Measurements from ENCODE around the gene GMCL2.

Gene GMCL2

DNA sequence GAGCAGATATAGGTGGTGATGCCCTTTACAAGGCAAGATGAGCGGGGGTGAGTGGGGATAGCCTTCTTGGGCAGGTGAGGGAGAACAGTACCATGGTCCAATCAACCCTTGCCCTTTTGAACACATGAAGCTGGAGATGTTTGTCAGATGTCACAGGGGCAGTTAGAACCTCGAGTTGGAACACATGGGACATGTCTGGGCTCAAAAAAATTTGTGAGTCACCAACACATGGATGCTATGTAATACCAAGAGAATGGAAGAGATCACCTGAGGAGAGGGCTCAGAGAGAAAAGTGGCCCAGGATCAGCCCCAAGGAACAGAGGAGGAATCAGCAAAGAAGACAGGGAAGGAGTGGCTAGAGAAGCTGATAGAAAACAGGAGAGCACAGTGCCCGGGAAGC is 40.8 kb upstream of the GMCL2 start:
- Mint-ChIP-seq H3K4me3 (no peak overlapping the region), H3K27me3 (no peaks in the 10 kb centered on the region), H3K4me1 (ENCODE audit: low read depth) (peaks cover 46% of the 10 kb centered on the region), H3K27ac (peak overlapping the region; percentile 54), H3K36me3 (ENCODE audit: low read depth) (peaks cover 75% of the 10 kb centered on the region), H3K9me3 (no peaks in the 10 kb centered on the region)

DNA sequence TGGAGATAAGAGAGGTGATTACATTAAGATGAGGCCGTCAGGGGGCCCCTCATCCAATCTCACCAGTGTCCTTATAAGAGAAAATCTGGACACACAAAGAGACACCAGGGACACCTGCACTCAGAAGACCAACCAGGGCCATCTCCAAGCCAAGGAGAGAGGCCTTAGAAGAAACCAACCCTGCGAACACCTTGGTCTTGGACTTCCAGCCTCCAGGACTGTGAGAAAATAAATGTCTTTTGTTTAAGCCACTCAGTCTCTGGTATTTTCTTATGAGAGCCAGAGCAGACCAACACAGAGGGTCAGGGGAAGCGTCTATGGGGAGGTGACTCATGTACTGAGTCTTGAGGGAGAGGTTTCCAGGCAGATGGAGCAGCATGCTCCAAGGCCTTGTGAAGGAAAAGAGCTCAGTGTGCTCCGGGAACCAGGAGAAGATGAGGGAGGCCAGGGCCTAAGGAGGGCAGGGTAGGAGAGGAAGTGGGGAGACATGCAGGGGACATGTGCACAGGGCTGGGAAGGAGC is 40.0 kb upstream of the GMCL2 start:
- Mint-ChIP-seq H3K36me3 (ENCODE audit: low read depth) (peaks cover 75% of the 10 kb centered on the region), H3K9me3 (no peaks in the 10 kb centered on the region), H3K4me3 (no peak overlapping the region), H3K4me1 (ENCODE audit: low read depth) (peaks cover 47% of the 10 kb centered on the region), H3K27me3 (no peaks in the 10 kb centered on the region), H3K27ac (peak overlapping the region; percentile 54)

DNA sequence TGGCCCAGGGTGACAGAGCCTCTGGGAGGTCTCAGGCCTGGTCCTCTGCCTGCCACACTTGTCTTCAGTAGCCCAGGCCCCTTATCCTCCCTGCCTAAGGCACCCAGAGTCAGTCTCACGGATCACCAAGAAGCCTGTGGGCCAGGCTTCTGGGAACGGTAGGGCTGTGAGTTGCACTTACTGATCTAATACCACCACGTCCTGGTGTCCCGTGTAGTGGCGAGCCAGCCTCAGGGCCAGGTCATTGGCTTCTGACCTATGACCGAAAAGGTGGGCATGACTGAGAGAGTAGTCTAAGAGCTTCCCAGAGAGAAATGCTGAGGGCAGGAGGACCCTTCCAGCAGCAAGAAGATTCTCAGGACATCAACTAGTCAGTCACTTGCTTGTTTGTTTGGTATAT is 38.0 kb upstream of the GMCL2 start:
- H3K36me3 Mint-ChIP-seq (ENCODE audit: low read depth), result peaks cover 74% of the 10 kb centered on the region
- no peak overlapping the region for H3K27ac Mint-ChIP-seq
- H3K9me3 Mint-ChIP-seq, result no peaks in the 10 kb centered on the region
- peaks cover 41% of the 10 kb centered on the region for H3K4me1 Mint-ChIP-seq (ENCODE audit: low read depth)
- no peak overlapping the region for H3K4me3 Mint-ChIP-seq
- H3K27me3 Mint-ChIP-seq, result no peaks in the 10 kb centered on the region

DNA sequence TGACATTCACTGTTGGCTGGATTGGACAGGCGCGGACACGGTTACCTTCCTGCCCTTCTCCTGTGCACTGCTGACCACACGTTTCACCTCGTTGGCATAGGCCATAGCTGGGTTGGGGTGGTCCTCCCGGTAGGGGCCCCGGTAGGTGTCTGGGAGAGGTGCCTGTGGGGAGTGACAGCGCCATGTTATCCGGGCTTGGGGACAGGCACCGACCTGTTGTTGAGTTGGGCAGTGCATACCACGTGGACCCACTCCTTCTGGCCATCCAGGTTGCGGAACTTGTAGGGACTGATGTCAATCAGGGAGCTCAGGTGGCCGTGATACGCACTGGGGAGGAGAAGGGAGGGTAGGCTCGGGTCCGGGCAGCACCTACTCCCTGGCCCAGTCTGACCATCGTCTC is 37.2 kb upstream of the GMCL2 start:
- Mint-ChIP-seq H3K9me3 (no peaks in the 10 kb centered on the region), H3K36me3 (ENCODE audit: low read depth) (peaks cover 73% of the 10 kb centered on the region), H3K27me3 (no peaks in the 10 kb centered on the region), H3K4me3 (no peak overlapping the region), H3K4me1 (ENCODE audit: low read depth) (peaks cover 37% of the 10 kb centered on the region), H3K27ac (no peak overlapping the region)

DNA sequence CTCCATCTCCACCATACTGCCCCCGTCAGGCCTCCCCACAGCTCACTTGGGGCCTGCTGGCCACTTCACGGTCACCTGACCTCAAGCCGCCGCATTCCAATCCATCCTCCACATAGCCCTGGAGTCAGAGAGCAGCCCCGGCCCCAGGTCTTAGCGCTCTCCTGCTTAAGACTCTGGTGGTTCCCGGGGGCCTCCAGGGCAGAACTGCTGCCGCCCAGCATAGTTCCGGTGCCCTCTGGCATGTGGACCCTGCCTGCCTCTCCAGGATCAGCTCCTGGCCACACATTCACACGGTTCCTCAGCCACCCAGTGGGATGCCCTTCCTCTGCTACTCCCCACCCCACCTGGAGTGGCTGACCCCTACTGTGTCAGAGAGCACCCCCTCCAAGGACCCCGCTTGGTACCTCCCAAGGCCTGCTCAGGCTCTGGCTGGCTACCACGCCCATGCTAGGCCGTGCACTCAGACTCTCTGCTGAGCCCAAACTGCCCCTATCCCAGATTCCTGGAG is 36.7 kb upstream of the GMCL2 start:
- H3K27me3 Mint-ChIP-seq, result no peaks in the 10 kb centered on the region
- peaks cover 73% of the 10 kb centered on the region for H3K36me3 Mint-ChIP-seq (ENCODE audit: low read depth)
- no peaks in the 10 kb centered on the region for H3K9me3 Mint-ChIP-seq
- no peak overlapping the region for H3K27ac Mint-ChIP-seq
- H3K4me1 Mint-ChIP-seq (ENCODE audit: low read depth), result peaks cover 33% of the 10 kb centered on the region
- no peak overlapping the region for H3K4me3 Mint-ChIP-seq

DNA sequence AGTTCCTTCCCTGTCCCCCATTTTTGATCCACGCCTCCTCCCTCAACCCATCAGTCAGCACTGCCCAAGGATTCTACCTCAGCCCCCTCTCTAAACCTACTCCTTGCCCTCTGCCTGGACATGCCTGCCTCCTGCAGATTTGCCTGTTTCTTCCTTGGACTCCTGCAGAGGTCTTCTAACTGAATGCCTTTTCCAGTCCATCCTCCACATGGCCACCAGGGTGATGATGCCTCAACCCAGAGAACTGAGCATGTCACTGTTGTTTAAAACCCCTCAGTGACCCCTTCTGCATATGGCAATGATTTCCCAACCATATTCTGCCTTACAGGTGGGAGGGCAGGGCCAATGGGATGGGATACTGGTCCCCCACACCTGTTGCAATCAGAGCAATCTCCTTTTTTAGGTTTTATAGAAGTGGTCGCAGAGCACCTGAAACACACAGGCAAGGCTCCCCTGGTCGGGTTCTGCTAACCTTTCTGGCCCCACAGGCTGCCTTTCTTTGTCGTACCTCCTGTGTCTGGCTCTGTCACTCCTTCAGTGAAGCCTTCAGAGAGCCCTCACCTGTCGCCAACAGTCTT is 36.1 kb upstream of the GMCL2 start:
- Mint-ChIP-seq H3K4me1 (ENCODE audit: low read depth) (peaks cover 27% of the 10 kb centered on the region), H3K36me3 (ENCODE audit: low read depth) (peaks cover 74% of the 10 kb centered on the region), H3K4me3 (no peak overlapping the region), H3K27me3 (no peaks in the 10 kb centered on the region), H3K27ac (no peak overlapping the region), H3K9me3 (no peaks in the 10 kb centered on the region)

DNA sequence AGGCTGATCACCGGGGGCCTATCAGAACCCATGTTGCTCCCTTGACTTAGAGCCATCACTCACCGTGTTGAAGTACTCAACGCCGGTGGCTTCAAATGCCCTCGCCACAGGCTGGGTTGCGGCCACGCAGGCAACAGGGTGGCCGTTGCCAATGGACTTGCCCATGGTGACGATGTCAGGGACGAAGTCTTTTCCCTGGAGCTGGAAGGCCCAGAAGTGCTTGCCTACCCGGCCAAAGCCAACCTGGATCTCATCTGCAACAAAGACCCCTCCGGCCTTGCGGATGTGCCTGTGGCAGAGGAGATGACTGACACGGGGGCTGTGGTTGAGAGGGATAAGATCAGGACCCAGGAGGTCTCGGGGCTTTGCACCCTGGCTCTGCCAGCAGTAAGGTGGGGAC is 35.1 kb upstream of the GMCL2 start:
- H3K4me1 Mint-ChIP-seq (ENCODE audit: low read depth), result peaks cover 18% of the 10 kb centered on the region
- H3K36me3 Mint-ChIP-seq (ENCODE audit: low read depth), result peaks cover 66% of the 10 kb centered on the region
- H3K9me3 Mint-ChIP-seq, result no peaks in the 10 kb centered on the region
- H3K27ac Mint-ChIP-seq, result no peak overlapping the region
- no peak overlapping the region for H3K4me3 Mint-ChIP-seq
- no peaks in the 10 kb centered on the region for H3K27me3 Mint-ChIP-seq

DNA sequence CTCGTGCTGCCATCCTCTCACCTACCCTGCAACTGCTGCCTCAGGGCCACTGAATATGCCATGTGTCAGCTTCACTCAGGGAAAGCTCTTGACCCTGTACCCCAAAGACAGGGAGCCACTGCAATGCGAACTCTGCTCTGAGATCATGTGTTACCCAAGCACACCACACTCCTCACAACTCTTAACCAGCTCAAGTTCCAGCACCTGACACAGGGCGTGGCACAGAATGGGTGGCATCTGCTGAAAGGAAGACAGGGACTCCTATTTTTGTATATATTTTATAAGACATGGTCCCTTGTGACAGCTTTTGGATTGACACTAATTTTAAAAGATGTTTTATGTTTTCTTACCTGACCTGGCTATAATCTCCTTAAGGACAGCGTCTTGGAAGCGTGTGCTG is 34.7 kb upstream of the GMCL2 start:
- H3K27me3 Mint-ChIP-seq, result no peaks in the 10 kb centered on the region
- no peak overlapping the region for H3K4me3 Mint-ChIP-seq
- no peaks in the 10 kb centered on the region for H3K9me3 Mint-ChIP-seq
- peaks cover 15% of the 10 kb centered on the region for H3K4me1 Mint-ChIP-seq (ENCODE audit: low read depth)
- H3K27ac Mint-ChIP-seq, result peak overlapping the region; percentile 38
- peaks cover 66% of the 10 kb centered on the region for H3K36me3 Mint-ChIP-seq (ENCODE audit: low read depth)

DNA sequence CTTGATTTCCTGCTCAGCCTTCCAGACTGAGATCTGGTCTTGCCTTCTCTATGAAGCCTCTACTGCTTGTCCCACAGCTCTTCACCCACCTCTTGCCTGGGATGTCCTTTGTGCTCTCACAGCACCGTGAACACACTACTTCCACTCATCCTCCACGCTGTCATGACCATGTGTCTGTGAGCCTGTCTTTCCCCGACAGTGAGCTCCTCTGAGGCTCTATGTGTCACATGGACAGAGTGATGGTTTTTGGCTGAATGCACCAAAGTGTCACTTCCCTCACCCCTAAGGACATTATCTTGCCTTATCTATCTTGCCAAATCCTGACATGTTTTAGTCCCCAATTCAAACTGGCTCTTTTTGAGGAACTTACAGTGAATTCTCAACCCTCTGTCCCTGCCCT is 34.1 kb upstream of the GMCL2 start:
- Mint-ChIP-seq H3K27me3 (no peaks in the 10 kb centered on the region), H3K4me3 (no peak overlapping the region), H3K4me1 (ENCODE audit: low read depth) (peaks cover 15% of the 10 kb centered on the region), H3K9me3 (no peaks in the 10 kb centered on the region), H3K36me3 (ENCODE audit: low read depth) (peaks cover 67% of the 10 kb centered on the region), H3K27ac (peak overlapping the region; percentile 38)

DNA sequence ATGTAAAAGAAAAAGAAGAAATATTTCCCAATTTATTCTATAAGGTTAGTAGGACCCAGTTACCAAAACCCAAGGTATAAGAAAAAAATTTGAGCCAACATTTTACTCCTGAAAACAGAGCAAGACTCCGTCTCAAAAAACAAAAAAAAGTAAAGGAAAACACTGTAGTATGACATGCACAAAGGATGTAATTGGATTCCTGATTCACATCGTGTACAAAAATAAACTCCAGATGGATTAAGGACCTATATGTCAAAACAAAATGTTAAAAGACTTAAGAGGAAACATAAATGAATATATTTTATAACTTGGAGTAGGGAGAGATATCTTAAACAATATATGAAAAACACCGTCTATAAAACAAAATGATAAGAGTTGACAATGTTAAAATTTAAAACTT is 31.7 kb upstream of the GMCL2 start:
- Mint-ChIP-seq H3K4me3 (no peak overlapping the region), H3K27me3 (no peaks in the 10 kb centered on the region), H3K4me1 (ENCODE audit: low read depth) (peaks cover 15% of the 10 kb centered on the region), H3K36me3 (ENCODE audit: low read depth) (peaks cover 61% of the 10 kb centered on the region), H3K9me3 (no peaks in the 10 kb centered on the region), H3K27ac (no peak overlapping the region)

DNA sequence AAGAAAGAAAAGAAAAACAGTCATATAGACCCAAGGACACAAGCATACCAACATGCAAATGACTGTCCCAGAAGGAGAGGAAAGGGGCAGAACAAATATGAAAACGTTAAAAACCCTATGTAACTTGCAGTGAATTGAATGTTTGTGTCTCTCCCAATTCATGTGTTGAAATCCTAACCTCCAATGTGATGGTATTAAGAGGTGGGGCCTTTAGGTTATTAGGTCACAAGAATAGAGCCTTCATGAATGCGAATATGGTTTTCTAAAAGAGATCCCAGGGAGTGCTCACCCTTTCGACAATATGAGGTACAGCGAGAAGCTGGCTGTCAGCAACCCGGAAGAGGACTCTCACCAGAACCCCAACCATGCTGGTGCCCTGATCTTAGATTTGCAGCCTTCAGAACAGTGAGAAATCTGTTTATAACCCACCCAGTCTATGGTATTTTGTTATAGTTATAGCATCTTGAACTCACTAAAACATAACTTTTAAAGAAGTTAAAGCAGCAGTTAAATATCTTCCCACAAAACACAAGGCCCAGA is 31.1 kb upstream of the GMCL2 start:
- no peaks in the 10 kb centered on the region for H3K27me3 Mint-ChIP-seq
- H3K36me3 Mint-ChIP-seq (ENCODE audit: low read depth), result peaks cover 62% of the 10 kb centered on the region
- H3K9me3 Mint-ChIP-seq, result no peaks in the 10 kb centered on the region
- no peak overlapping the region for H3K27ac Mint-ChIP-seq
- peaks cover 18% of the 10 kb centered on the region for H3K4me1 Mint-ChIP-seq (ENCODE audit: low read depth)
- H3K4me3 Mint-ChIP-seq, result no peak overlapping the region

DNA sequence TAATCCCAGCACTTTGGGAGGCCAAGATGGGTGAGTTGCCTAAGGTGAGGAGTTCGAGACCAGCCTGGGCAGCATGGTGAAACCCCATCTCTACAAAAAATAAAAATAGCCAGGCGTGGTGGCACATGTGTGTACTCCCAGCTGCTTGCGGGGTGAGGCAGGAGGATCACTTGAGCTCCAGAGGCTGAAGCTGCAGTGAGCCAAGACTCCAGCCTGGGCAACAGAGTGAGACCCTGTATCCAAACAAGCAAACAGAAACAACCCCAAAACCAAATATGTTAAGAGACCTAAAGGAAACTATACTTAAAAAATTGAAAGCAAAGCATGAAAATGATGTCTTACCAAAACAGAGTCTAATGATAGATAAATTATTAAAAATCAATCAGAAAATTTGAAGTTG is 29.6 kb upstream of the GMCL2 start:
- Mint-ChIP-seq H3K27ac (no peak overlapping the region), H3K4me3 (no peak overlapping the region), H3K27me3 (no peaks in the 10 kb centered on the region), H3K4me1 (ENCODE audit: low read depth) (peaks cover 15% of the 10 kb centered on the region), H3K36me3 (ENCODE audit: low read depth) (peaks cover 65% of the 10 kb centered on the region), H3K9me3 (no peaks in the 10 kb centered on the region)

DNA sequence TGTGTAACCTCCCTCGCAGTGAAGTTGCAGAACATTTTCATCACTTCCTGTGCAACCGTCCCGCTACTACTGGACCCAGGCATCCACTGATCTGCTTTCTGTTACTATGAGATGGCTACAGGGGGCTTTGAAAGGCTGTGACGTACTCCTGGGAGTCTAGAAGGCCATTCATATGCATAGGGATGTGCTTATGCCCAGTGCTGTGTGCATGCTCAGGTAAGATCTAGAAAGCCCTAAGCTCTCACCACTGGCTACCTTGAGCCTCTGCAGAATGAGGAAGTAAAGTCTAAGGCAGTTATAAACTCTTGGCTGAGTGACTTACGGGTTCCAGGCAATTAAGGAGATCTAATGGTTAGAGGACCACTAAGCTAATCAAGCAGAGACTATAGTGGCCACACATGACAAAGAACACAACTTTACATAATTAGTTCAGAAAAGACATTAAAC is 28.9 kb upstream of the GMCL2 start:
- Mint-ChIP-seq H3K4me3 (no peak overlapping the region), H3K27me3 (no peaks in the 10 kb centered on the region), H3K36me3 (ENCODE audit: low read depth) (peaks cover 64% of the 10 kb centered on the region), H3K9me3 (no peaks in the 10 kb centered on the region), H3K27ac (peak overlapping the region; percentile 43), H3K4me1 (ENCODE audit: low read depth) (peaks cover 11% of the 10 kb centered on the region)

DNA sequence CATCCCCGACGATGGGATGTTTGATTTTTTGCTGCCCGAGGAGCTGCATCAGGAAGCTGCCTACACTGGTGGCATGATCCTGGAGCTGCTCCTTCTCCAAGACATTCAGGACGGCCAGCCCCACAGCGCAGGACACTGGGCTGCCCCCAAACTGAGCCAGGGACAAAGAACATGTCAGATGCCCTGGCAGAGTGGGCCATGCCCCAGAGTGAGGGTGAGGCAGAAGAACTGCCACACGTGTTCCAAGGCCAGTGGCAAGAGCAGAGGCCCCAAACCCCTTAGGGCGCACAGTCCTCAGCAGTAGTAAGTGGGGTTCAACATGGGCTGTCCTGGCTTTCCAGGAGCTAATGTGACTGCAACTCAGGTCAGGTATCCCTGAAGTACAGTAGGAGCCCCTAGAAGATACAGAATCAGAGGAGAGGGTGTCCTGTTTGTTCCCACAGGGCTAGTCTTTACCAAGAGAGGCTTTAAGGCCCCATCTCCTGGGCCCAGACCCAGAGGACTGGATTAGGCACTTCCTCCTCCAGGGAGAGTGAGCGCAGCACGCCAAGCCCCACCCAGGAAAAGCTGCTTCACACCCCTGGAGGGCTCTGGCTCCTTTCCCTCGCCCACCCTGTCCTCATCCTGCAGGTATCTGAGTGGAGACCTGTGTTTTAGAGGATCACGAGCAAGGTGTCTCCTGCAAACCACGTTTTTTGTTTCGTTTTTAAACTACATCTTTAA is 28.3 kb upstream of the GMCL2 start:
- Mint-ChIP-seq H3K36me3 (ENCODE audit: low read depth) (peaks cover 65% of the 10 kb centered on the region), H3K27me3 (no peaks in the 10 kb centered on the region), H3K27ac (peak overlapping the region; percentile 43)

DNA sequence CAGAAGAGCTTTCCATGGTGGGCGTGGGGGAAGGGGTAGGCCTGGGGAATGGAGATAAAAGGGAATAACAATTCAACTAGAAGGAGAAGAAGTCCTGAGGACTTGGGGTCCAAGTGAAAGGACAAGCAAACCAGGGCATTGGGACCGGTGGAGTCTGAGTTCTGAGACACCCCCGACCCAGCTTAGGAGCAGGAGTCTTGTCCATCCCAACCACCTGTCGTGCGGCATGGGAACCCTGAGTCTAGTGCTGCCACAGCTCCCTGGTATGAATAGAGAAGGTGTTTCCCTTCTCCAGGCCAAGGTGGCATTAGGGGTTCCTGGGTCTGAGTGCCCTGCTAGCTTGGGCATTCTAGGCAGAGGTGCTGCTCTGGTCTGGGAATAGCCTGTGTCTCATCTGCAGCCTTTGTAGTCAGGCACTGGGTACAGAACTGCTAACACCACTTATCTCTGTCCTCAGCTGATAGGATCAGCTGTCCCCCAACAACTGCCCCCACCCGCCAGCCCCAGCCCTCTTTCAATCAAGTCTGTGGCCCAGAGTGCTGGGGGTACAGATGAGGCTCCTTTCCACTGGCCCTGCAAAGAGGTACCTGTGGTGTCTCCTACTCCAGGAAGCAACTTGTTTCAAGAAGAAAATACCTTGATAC is 27.1 kb upstream of the GMCL2 start:
- Mint-ChIP-seq H3K4me1 (ENCODE audit: low read depth) (peaks cover 16% of the 10 kb centered on the region), H3K27me3 (no peaks in the 10 kb centered on the region), H3K36me3 (ENCODE audit: low read depth) (peaks cover 69% of the 10 kb centered on the region), H3K9me3 (no peaks in the 10 kb centered on the region), H3K4me3 (no peak overlapping the region), H3K27ac (peak overlapping the region; percentile 43)

More for the DNA sequence above, 28.3 kb upstream of the GMCL2 start:
- Mint-ChIP-seq H3K9me3 (no peaks in the 10 kb centered on the region), H3K4me1 (ENCODE audit: low read depth) (peaks cover 11% of the 10 kb centered on the region), H3K4me3 (no peak overlapping the region)

Data from stimulated activated naive CD8-positive, alpha-beta T cell treated with anti-CD3 and anti-CD28 coated beads, Interleukin-15, Interleukin-2, amounts not matched to agents 100 ng/mL and 50 ng/mL, for 24 hours (primary cell).